Stromal cell of bone marrow (primary cell): ENCODE data around the gene FREM2.

ENCODE experiments used
- DNase-seq: peaks from one replicate; pipeline ENCODE4 v3.0.0-alpha.2; 2012; ENCODE audit warnings: low read depth

Gene FREM2

GRCh38 chr13:38897521-38897920, 210.6 kb downstream of the FREM2 start:
- DNase-seq: no peak

GRCh38 chr13:38898481-38898880, 211.6 kb downstream of the FREM2 start:
- DNase-seq: no peak

- DNase-seq: no peak
Measured at GRCh38 chr13:38899571-38899970, 212.7 kb downstream of the FREM2 start.

GRCh38 chr13:38900188-38900587, 213.3 kb downstream of the FREM2 start:
- DNase-seq: no peak

GRCh38 chr13:38902551-38902950, 215.7 kb downstream of the FREM2 start:
- DNase-seq: no peak

GRCh38 chr13:38905081-38905480, 218.2 kb downstream of the FREM2 start:
- DNase-seq: no peak

GRCh38 chr13:38905861-38906260, 219.0 kb downstream of the FREM2 start:
- DNase-seq: no peak

GRCh38 chr13:38908574-38908973, 221.7 kb downstream of the FREM2 start:
- DNase-seq: no peak

GRCh38 chr13:38914070-38914469, 227.2 kb downstream of the FREM2 start:
- no peak for DNase-seq

GRCh38 chr13:38921081-38921480, 234.2 kb downstream of the FREM2 start:
- DNase-seq: no peak

GRCh38 chr13:38922170-38922569, 235.3 kb downstream of the FREM2 start:
- DNase-seq: no peak

- DNase-seq: no peak
Measured at GRCh38 chr13:38933786-38934185, 246.9 kb downstream of the FREM2 start.
